Keratinocyte (primary cell): ENCODE data around the gene GDPD1. TPM values are rescaled to one million over a fixed set of nuclear protein-coding genes. Genes with fewer than 3 reads are reported as not detected.
"Not testable (repeated sequence)": the region's sequence is repeated elsewhere in the genome, so short reads cannot be mapped to it uniquely, and the experiment has no call there.

Experiments
- DNase-seq: peaks from one replicate; pipeline ENCODE4 v3.0.0-alpha.2; 2011; ENCODE audit warnings: low read depth, missing footprints, low spot score
- FAIRE-seq: peaks from 2 replicates; lab custom pipeline; 2011; peaks lifted over from hg19 to GRCh38; lab: Jason Lieb, UNC
- H2AFZ ChIP-seq: 2 replicates; pipeline ENCODE4 v1.6.0; 2012; ENCODE audit warnings: low read length, control low read depth, inconsistent platforms; ENCODE audit not compliant: control insufficient read depth
- H3K27ac ChIP-seq: 2 replicates; pipeline ENCODE4 v1.5.1; 2011; ENCODE audit warnings: low read length; ENCODE audit not compliant: control insufficient read depth, insufficient read depth
- H3K27me3 ChIP-seq: 3 replicates; pipeline ENCODE4 v1.6.0; 2011; ENCODE audit warnings: low read length; ENCODE audit not compliant: control insufficient read depth, insufficient read depth; ENCODE audit errors: extremely low read depth
- H3K36me3 ChIP-seq, 2 experiments: 2 replicates in 1 of 2; 3 replicates in 1 of 2; pipeline ENCODE4 v1.5.1; 2011; ENCODE audit warnings: low read length in 2 of 2, mild to moderate bottlenecking in 1 of 2; ENCODE audit not compliant: control insufficient read depth in 2 of 2, insufficient read depth in 2 of 2; ENCODE audit errors: extremely low read depth in 1 of 2
- H3K4me1 ChIP-seq: 3 replicates; pipeline ENCODE4 v1.5.1; 2011; ENCODE audit warnings: low read length; ENCODE audit not compliant: control insufficient read depth, insufficient read depth; ENCODE audit errors: extremely low read depth
- H3K4me2 ChIP-seq: 3 replicates; pipeline ENCODE4 v1.6.0; 2011; ENCODE audit warnings: low read depth, low read length; ENCODE audit not compliant: control insufficient read depth, insufficient read depth; ENCODE audit errors: extremely low read depth
- H3K4me3 ChIP-seq, 3 experiments: fragments of 200-600 bp in 1 of 3; sonication (generic) in 1 of 3; 2 replicates in 2 of 3; 3 replicates in 1 of 3; pipeline ENCODE4 v1.5.1; 2011 to 2016; ENCODE audit warnings: low read length in 3 of 3, mild to moderate bottlenecking in 3 of 3, control low read depth in 2 of 3, inconsistent platforms in 1 of 3, low read depth in 1 of 3, mixed read lengths in 1 of 3, mixed run types in 1 of 3, moderate library complexity in 1 of 3; ENCODE audit not compliant: control insufficient read depth in 2 of 3, insufficient read depth in 2 of 3; ENCODE audit errors: extremely low read depth in 1 of 3
- H3K79me2 ChIP-seq: 2 replicates; pipeline ENCODE4 v1.6.0; 2012; ENCODE audit warnings: low read length; ENCODE audit not compliant: control insufficient read depth, insufficient read depth
- H3K9ac ChIP-seq: 3 replicates; pipeline ENCODE4 v1.6.0; 2011; ENCODE audit warnings: low read length; ENCODE audit not compliant: control insufficient read depth, insufficient read depth; ENCODE audit errors: extremely low read depth
- H3K9me1 ChIP-seq: 3 replicates; pipeline ENCODE4 v1.6.0; 2011; ENCODE audit warnings: low read length; ENCODE audit not compliant: control insufficient read depth, insufficient read depth; ENCODE audit errors: extremely low read depth
- H3K9me3 ChIP-seq: 2 replicates; pipeline ENCODE4 v1.5.1; 2012; ENCODE audit warnings: low read depth, low read length; ENCODE audit not compliant: control insufficient read depth
- H4K20me1 ChIP-seq: 3 replicates; pipeline ENCODE4 v1.6.0; 2011; ENCODE audit warnings: low read length; ENCODE audit not compliant: control insufficient read depth, insufficient read depth; ENCODE audit errors: extremely low read depth
- CTCF ChIP-seq, 3 experiments: IDR thresholded peaks in 1 of 3; conservative IDR thresholded peaks in 1 of 3; optimal IDR thresholded peaks in 1 of 3; 2 replicates in 2 of 3; 3 replicates in 1 of 3; pipeline versions ENCODE3 to v1.5.1; 2011; ENCODE audit warnings: low read length in 3 of 3, mild to moderate bottlenecking in 3 of 3, moderate library complexity in 2 of 3, control low read depth in 1 of 3, inconsistent platforms in 1 of 3; ENCODE audit not compliant: insufficient read depth in 2 of 3; ENCODE audit errors: extremely low read depth in 1 of 3
- EZH2 ChIP-seq: IDR thresholded peaks from one replicate; pipeline ENCODE4 v1.6.1; 2012; ENCODE audit warnings: inconsistent platforms, mild to moderate bottlenecking, low read length, moderate library complexity
- dilution Hi-C: fragments of 300-500 bp; cut with MboI; formaldehyde crosslinking; loops from one replicate; pipeline ENCODE4 v1.7.0; 2020; ENCODE audit warnings: low sequenced_read_pairs; ENCODE audit not compliant: extremely low pct_ligation_motif_present
- polyA plus RNA-seq, 5 experiments: library from polyadenylated mRNA; depleted of rRNA in 3 of 5; stranded (reverse) in 3 of 5; stranded (forward) in 1 of 5; unstranded in 1 of 5; fragments of >200 nt; gene quantifications; 1 replicate in 1 of 5; 2 replicates in 3 of 5; 3 replicates in 1 of 5; pipeline versions ENCODE4 v1.2.1 to v1.2.3, GENCODE V29; 2011 to 2012; ENCODE audit warnings: missing spikeins in 2 of 5, low read depth in 1 of 5, low replicate concordance in 1 of 5

The GDPD1 gene
- polyA plus RNA-seq, 1 donor (not counting 4 experiments of a cell fraction or from before 2014, with no cell fraction given), result 3.3 TPM

- Histone ChIP-seq H3K4me3 (no peak overlapping the region), H2AFZ (no peak overlapping the region), H3K27ac (no peak overlapping the region), H3K4me2 (no peak overlapping the region), H3K9ac (no peak overlapping the region), H3K9me1 (no peaks in the 10 kb centered on the region), H3K4me1 (no peaks in the 10 kb centered on the region), H3K36me3 (peaks cover 0 to 8% of the 10 kb centered on the region in 2 experiments), H3K27me3 (no peaks in the 10 kb centered on the region), H4K20me1 (no peaks in the 10 kb centered on the region), H3K79me2 (peaks cover 11% of the 10 kb centered on the region), H3K9me3 (no peaks in the 10 kb centered on the region)
- dilution Hi-C loops, result no loop called here
- TF ChIP-seq EZH2, result no peak
- TF ChIP-seq CTCF (optimal IDR thresholded peaks at IDR 0.05 in 1 of 3, IDR thresholded peaks at IDR 0.05 in 1 of 3, conservative IDR thresholded peaks at IDR 0.05 in 1 of 3; ENCODE audit: extremely low read depth in 1 of 3, insufficient read depth in 2 of 3, low read length in 3 of 3), result no peak
- no peak for DNase-seq
- no peak for FAIRE-seq
Measured at GRCh38 chr17:59178266-59178985, 41.9 kb upstream of the GDPD1 start.

- H3K27ac ChIP-seq, H3K9ac ChIP-seq, H3K4me3 ChIP-seq, H3K9me1 ChIP-seq, H3K27me3 ChIP-seq, H2AFZ ChIP-seq, FAIRE-seq, H3K4me1 ChIP-seq, dilution Hi-C loops, H4K20me1 ChIP-seq, H3K9me3 ChIP-seq, H3K4me2 ChIP-seq, H3K36me3 ChIP-seq, DNase-seq: not testable (repeated sequence)
- peaks cover 11% of the 10 kb centered on the region for H3K79me2 ChIP-seq
Measured at GRCh38 chr17:59179601-59180000, 40.7 kb upstream of the GDPD1 start.

GRCh38 chr17:59180626-59181025 is 39.7 kb upstream of the GDPD1 start:
- Histone ChIP-seq H3K9ac (no peak overlapping the region), H3K9me1 (no peaks in the 10 kb centered on the region), H2AFZ (no peak overlapping the region), H3K27me3 (no peaks in the 10 kb centered on the region), H3K4me3 (no peak overlapping the region), H3K4me2 (no peak overlapping the region), H3K9me3 (no peaks in the 10 kb centered on the region), H3K4me1 (no peaks in the 10 kb centered on the region), H3K79me2 (peaks cover 9% of the 10 kb centered on the region), H3K36me3 (peaks cover 0 to 11% of the 10 kb centered on the region in 2 experiments), H3K27ac (no peak overlapping the region), H4K20me1 (no peaks in the 10 kb centered on the region)
- FAIRE-seq, result no peak
- dilution Hi-C loops, result no loop called here
- no peak for DNase-seq
- TF ChIP-seq CTCF (optimal IDR thresholded peaks at IDR 0.05 in 1 of 3, IDR thresholded peaks at IDR 0.05 in 1 of 3, conservative IDR thresholded peaks at IDR 0.05 in 1 of 3; ENCODE audit: extremely low read depth in 1 of 3, insufficient read depth in 2 of 3, low read length in 3 of 3), result no peak
